ENCODE measurements around the gene SLC9B2.

GRCh38 chr4:103030791-103031190, 45.8 kb downstream of the SLC9B2 start:
- TF ChIP-seq CTCF (IDR thresholded peaks at IDR 0.05) (no peak), EZH2 (IDR thresholded peaks at IDR 0.05) (no peak), EZH2phosphoT487 (IDR thresholded peaks at IDR 0.05) (no peak)

Data from neural progenitor cell (in vitro differentiated cells).